PC-3 (cell line): ENCODE results near the gene MPG. TPM values are rescaled to one million over a fixed set of nuclear protein-coding genes. Genes with fewer than 3 reads are reported as not detected.

Experiments
- ATAC-seq: fragments of 200-7000 bp; cut with Tn5 transposase; 2 replicates; pipeline ENCODE4 v1.9.1; 2020; ENCODE audit warnings: mild to moderate bottlenecking, moderate library complexity
- BruUV-seq: library from RNA; stranded (reverse); fragments of 400-500 nt; replicated peaks from 2 replicates; lab custom pipeline; 2021; lab: Mats Ljungman, UMichigan
- CTCF ChIA-PET: fragments of 300-600 bp; sonication (Branson Sonifier 250); formaldehyde crosslinking; loops from one replicate; lab custom pipeline; 2022; ENCODE audit warnings: antibody characterized with exemption; lab: Charles Lee
- POLR2A ChIA-PET: fragments of 300-600 bp; sonication (Branson Sonifier 250); formaldehyde crosslinking; loops from one replicate; lab custom pipeline; 2022; ENCODE audit warnings: antibody characterized with exemption; ENCODE audit not compliant: unreplicated experiment; lab: Charles Lee
- DNase-seq: peaks from one replicate; pipeline ENCODE4 v3.0.0-alpha.2; 2015
- H2AFZ ChIP-seq: fragments of 300-600 bp; sonication (generic); 2 replicates; pipeline ENCODE4 v1.6.0; 2016; ENCODE audit warnings: antibody characterized with exemption, low read length
- H3F3A ChIP-seq: fragments of 300-600 bp; sonication (generic); one replicate; pipeline ENCODE4 v1.6.0; 2017; ENCODE audit warnings: antibody characterized with exemption, low read length, control low read depth, mild to moderate bottlenecking; ENCODE audit not compliant: unreplicated experiment
- H3K27ac ChIP-seq: fragments of 300-600 bp; sonication (generic); 2 replicates; pipeline ENCODE4 v1.5.1; 2016; ENCODE audit warnings: mild to moderate bottlenecking, low read length
- H3K27me3 ChIP-seq: fragments of 300-600 bp; sonication (generic); 2 replicates; pipeline ENCODE4 v1.6.1; 2016; ENCODE audit warnings: low read length, mixed read lengths
- H3K36me3 ChIP-seq: fragments of 300-600 bp; sonication (generic); 2 replicates; pipeline ENCODE4 v1.6.1; 2016; ENCODE audit warnings: low read depth, mixed run types, low read length, mixed read lengths
- H3K4me1 ChIP-seq: fragments of 300-600 bp; sonication (generic); 2 replicates; pipeline ENCODE4 v1.5.1; 2016; ENCODE audit warnings: low read length; ENCODE audit not compliant: insufficient read depth
- H3K4me2 ChIP-seq: fragments of 300-600 bp; sonication (generic); 2 replicates; pipeline ENCODE4 v1.6.0; 2016; ENCODE audit warnings: low read length
- H3K4me3 ChIP-seq: fragments of 300-600 bp; sonication (generic); 2 replicates; pipeline ENCODE4 v1.5.1; 2016; ENCODE audit warnings: mild to moderate bottlenecking, low read length, mixed read lengths
- H3K79me2 ChIP-seq: fragments of 300-600 bp; sonication (generic); 2 replicates; pipeline ENCODE4 v1.6.1; 2017; ENCODE audit warnings: low read length, mixed read lengths
- H3K9ac ChIP-seq: fragments of 300-600 bp; sonication (generic); 2 replicates; pipeline ENCODE4 v1.6.0; 2016; ENCODE audit warnings: mild to moderate bottlenecking, low read length
- H3K9me2 ChIP-seq: fragments of 300-600 bp; sonication (generic); replicated peaks from 2 replicates; pipeline ENCODE4 v1.6.1; 2016; ENCODE audit warnings: mixed run types, low read length, mixed read lengths
- H3K9me3 ChIP-seq: fragments of 300-600 bp; sonication (generic); 2 replicates; pipeline ENCODE4 v1.6.1; 2016; ENCODE audit warnings: low read length, mixed read lengths
- H4K20me1 ChIP-seq: fragments of 300-600 bp; sonication (generic); 2 replicates; pipeline ENCODE4 v1.6.1; 2016; ENCODE audit warnings: low read length, mixed read lengths
- CTCF ChIP-seq: fragments of 300-600 bp; sonication (generic); conservative IDR thresholded peaks from 2 replicates; pipeline ENCODE4 v1.5.1; 2017; ENCODE audit warnings: antibody characterized with exemption, low read depth, mild to moderate bottlenecking, low read length
- EZH2 ChIP-seq: fragments of 300-600 bp; sonication (generic); IDR thresholded peaks from one replicate; pipeline ENCODE4 v1.6.1; 2017; ENCODE audit warnings: antibody characterized with exemption, mild to moderate bottlenecking, low read length; ENCODE audit not compliant: unreplicated experiment
- EZH2phosphoT487 ChIP-seq: fragments of 300-600 bp; sonication (generic); IDR thresholded peaks from 2 replicates; pipeline ENCODE4 v1.6.1; 2018; ENCODE audit warnings: mild to moderate bottlenecking, antibody characterized with exemption, low read length, borderline replicate concordance
- intact Hi-C: fragments of 100-400 bp; cut with micrococcal nuclease; formaldehyde crosslinking; loops from 2 replicates; pipeline ENCODE4 v1.9.0; 2023
- total RNA-seq: library from RNA; depleted of rRNA; stranded (reverse); fragments of >200 nt; gene quantifications from 2 replicates; pipeline ENCODE4 v1.2.3, GENCODE V29; 2014

Gene MPG
- total RNA-seq, 1 experiment from 2014 or later = 147 TPM

GRCh38 chr16:42069-42457 is 36.0 kb upstream of the MPG start:
- Histone ChIP-seq H3K4me1 (peaks cover 9% of the 10 kb centered on the region), H4K20me1 (no peaks in the 10 kb centered on the region), H3K9me2 (no peaks in the 10 kb centered on the region), H3F3A (no peaks in the 10 kb centered on the region), H3K27me3 (no peaks in the 10 kb centered on the region), H3K36me3 (peaks cover 5% of the 10 kb centered on the region), H3K9me3 (no peaks in the 10 kb centered on the region), H3K9ac (no peak overlapping the region), H3K27ac (no peak overlapping the region), H3K79me2 (no peaks in the 10 kb centered on the region), H3K4me3 (no peak overlapping the region), H3K4me2 (no peak overlapping the region), H2AFZ (no peak overlapping the region)
- no TSS peak for BruUV-seq
- TF ChIP-seq EZH2phosphoT487 (no peak), EZH2 (no peak), CTCF (no peak)
- ChIA-PET CTCF (no interaction called here), POLR2A (no interaction called here)
- ATAC-seq (no peak), DNase-seq (no peak)
- intact Hi-C loops = no loop called here

- CTCF ChIA-PET = no interaction called here
- no peaks in the 10 kb centered on the region for H4K20me1 ChIP-seq
Measured at GRCh38 chr16:42691-43090, 35.3 kb upstream of the MPG start.

GRCh38 chr16:43294-43693 is 34.7 kb upstream of the MPG start:
- no peak overlapping the region for H3K4me2 ChIP-seq
- ATAC-seq (no peak), DNase-seq (no peak)
- H3K9me3 ChIP-seq = no peaks in the 10 kb centered on the region
- H3K36me3 ChIP-seq = peaks cover 8% of the 10 kb centered on the region
- H4K20me1 ChIP-seq = no peaks in the 10 kb centered on the region
- peaks cover 3% of the 10 kb centered on the region; the same call in 1 of the 2 replicates for H3K79me2 ChIP-seq
- intact Hi-C loops = no loop called here
- ChIA-PET POLR2A (no interaction called here), CTCF (no interaction called here)
- no peaks in the 10 kb centered on the region for H3F3A ChIP-seq
- BruUV-seq = no TSS peak
- no peak overlapping the region for H3K4me3 ChIP-seq
- TF ChIP-seq CTCF (no peak), EZH2phosphoT487 (no peak), EZH2 (no peak)
- H2AFZ ChIP-seq = no peak overlapping the region
- no peaks in the 10 kb centered on the region for H3K27me3 ChIP-seq
- no peak overlapping the region for H3K9ac ChIP-seq
- H3K27ac ChIP-seq = no peak overlapping the region
- no peaks in the 10 kb centered on the region for H3K9me2 ChIP-seq
- peaks cover 9% of the 10 kb centered on the region for H3K4me1 ChIP-seq

More at GRCh38 chr16:42691-43090, 35.3 kb upstream of the MPG start:
- Histone ChIP-seq H3F3A (no peaks in the 10 kb centered on the region), H3K9ac (no peak overlapping the region), H3K4me3 (no peak overlapping the region), H3K4me1 (peaks cover 9% of the 10 kb centered on the region), H3K36me3 (peaks cover 8% of the 10 kb centered on the region), H2AFZ (no peak overlapping the region), H3K9me3 (no peaks in the 10 kb centered on the region), H3K79me2 (no peaks in the 10 kb centered on the region), H3K27ac (no peak overlapping the region), H3K4me2 (no peak overlapping the region), H3K27me3 (no peaks in the 10 kb centered on the region), H3K9me2 (no peaks in the 10 kb centered on the region)
- no TSS peak for BruUV-seq
- ATAC-seq (no peak), DNase-seq (no peak)
- intact Hi-C loops = no loop called here
- TF ChIP-seq EZH2phosphoT487 = no peak
- POLR2A ChIA-PET = no interaction called here
